IMR-90 (cell line): ENCODE measurements around the gene GGA2. TPM values are rescaled to one million over a fixed set of nuclear protein-coding genes. Genes with fewer than 3 reads are reported as not detected.

Experiments used
- ATAC-seq: fragments of 200-7000 bp; cut with Tn5 transposase; 2 replicates; pipeline ENCODE4 v1.9.1; 2020; ENCODE audit warnings: low read depth, mild to moderate bottlenecking, moderate library complexity
- BruUV-seq: library from RNA; stranded (reverse); fragments of 400-500 nt; replicated peaks from 2 replicates; lab custom pipeline; 2021; lab: Mats Ljungman, UMichigan
- CTCF ChIA-PET: fragments of 300-600 bp; formaldehyde crosslinking; extraction: SDS; loops from one replicate; lab custom pipeline; 2021; ENCODE audit warnings: antibody characterized with exemption; lab: Yijun Ruan, JAX
- POLR2A ChIA-PET: fragments of 300-600 bp; sonication (Branson Sonifier 250); formaldehyde crosslinking; loops from one replicate; lab custom pipeline; 2022; ENCODE audit warnings: antibody characterized with exemption; ENCODE audit not compliant: unreplicated experiment; lab: Charles Lee
- DNase-seq: peaks from one replicate; pipeline ENCODE4 v3.0.0; 2013
- H2AFZ ChIP-seq: replicated peaks from 2 replicates; pipeline ENCODE3; 2013; ENCODE audit warnings: low read length, mild to moderate bottlenecking; ENCODE audit not compliant: poor library complexity
- H2AK5ac ChIP-seq: 2 replicates; pipeline ENCODE4 v1.6.1; 2013; ENCODE audit warnings: low read depth, low read length, inconsistent platforms
- H2AK9ac ChIP-seq: replicated peaks from 2 replicates; pipeline ENCODE3; 2013; ENCODE audit warnings: mild to moderate bottlenecking, low read depth, low read length, moderate library complexity; ENCODE audit not compliant: poor library complexity
- H2BK120ac ChIP-seq: 2 replicates; pipeline ENCODE4 v1.6.1; 2013; ENCODE audit warnings: low read depth, low read length, inconsistent platforms
- H2BK15ac ChIP-seq: 3 replicates; pipeline ENCODE4 v1.6.1; 2013; ENCODE audit warnings: low read depth, low read length, inconsistent platforms
- H2BK20ac ChIP-seq: 2 replicates; pipeline ENCODE4 v1.6.1; 2013; ENCODE audit warnings: low read depth, mild to moderate bottlenecking, inconsistent platforms, low read length, moderate library complexity
- H2BK5ac ChIP-seq: 2 replicates; pipeline ENCODE4 v1.6.1; 2013; ENCODE audit warnings: mild to moderate bottlenecking, low read depth, low read length, inconsistent platforms; ENCODE audit not compliant: poor library complexity, severe bottlenecking
- H3K14ac ChIP-seq: replicated peaks from 2 replicates; pipeline ENCODE4 v1.6.1; 2013; ENCODE audit warnings: low read depth, low read length, inconsistent platforms
- H3K18ac ChIP-seq: 2 replicates; pipeline ENCODE4 v1.6.1; 2013; ENCODE audit warnings: low read depth, low read length, control low read depth
- H3K23ac ChIP-seq: 2 replicates; pipeline ENCODE4 v1.6.1; 2013; ENCODE audit warnings: low read depth, low read length, inconsistent platforms
- H3K27ac ChIP-seq: 2 replicates; pipeline ENCODE4 v1.5.1; 2013; ENCODE audit warnings: mild to moderate bottlenecking, control low read depth, low read length; ENCODE audit not compliant: insufficient read depth
- H3K27me3 ChIP-seq: 2 replicates; pipeline ENCODE4 v1.6.1; 2013; ENCODE audit warnings: low read length; ENCODE audit not compliant: control insufficient read depth, insufficient read depth
- H3K36me3 ChIP-seq: 2 replicates; pipeline ENCODE4 v1.6.1; 2013; ENCODE audit warnings: low read length, mixed read lengths; ENCODE audit not compliant: control insufficient read depth, insufficient read depth
- H3K4ac ChIP-seq: 2 replicates; pipeline ENCODE4 v1.6.1; 2013; ENCODE audit warnings: low read depth, low read length, inconsistent platforms
- H3K4me1 ChIP-seq: 2 replicates; pipeline ENCODE4 v1.6.1; 2013; ENCODE audit warnings: low read length, mixed read lengths; ENCODE audit not compliant: control insufficient read depth, insufficient read depth
- H3K4me2 ChIP-seq: 2 replicates; pipeline ENCODE4 v1.6.1; 2013; ENCODE audit warnings: low read depth, mild to moderate bottlenecking, control low read depth, low read length, moderate library complexity
- H3K4me3 ChIP-seq: 2 replicates; pipeline ENCODE4 v1.5.1; 2013; ENCODE audit warnings: low read depth, mild to moderate bottlenecking, control low read depth, low read length, moderate library complexity; ENCODE audit not compliant: insufficient read depth
- H3K56ac ChIP-seq: 2 replicates; pipeline ENCODE4 v1.6.1; 2013; ENCODE audit warnings: low read length, inconsistent platforms; ENCODE audit not compliant: insufficient read depth; ENCODE audit errors: extremely low read depth
- H3K79me1 ChIP-seq, 2 experiments: 2 replicates each; pipeline ENCODE4 v1.6.1; 2013; ENCODE audit warnings: low read length in 2 of 2, inconsistent platforms in 1 of 2, low read depth in 1 of 2
- H3K9ac ChIP-seq: 2 replicates; pipeline ENCODE4 v1.6.1; 2013; ENCODE audit warnings: low read depth, low read length, control low read depth
- H3K9me1 ChIP-seq: 2 replicates; pipeline ENCODE4 v1.6.1; 2013; ENCODE audit warnings: low read length, inconsistent platforms; ENCODE audit not compliant: insufficient read depth
- H3K9me3 ChIP-seq: 2 replicates; pipeline ENCODE4 v1.6.1; 2013; ENCODE audit warnings: low read length; ENCODE audit not compliant: control insufficient read depth, insufficient read depth
- H4K20me1 ChIP-seq: 2 replicates; pipeline ENCODE4 v1.6.1; 2013; ENCODE audit warnings: low read length, inconsistent platforms; ENCODE audit not compliant: insufficient read depth
- H4K5ac ChIP-seq: 2 replicates; pipeline ENCODE4 v1.6.1; 2013; ENCODE audit warnings: mild to moderate bottlenecking, low read depth, low read length, control low read depth
- H4K8ac ChIP-seq, 2 experiments: 2 replicates each; pipeline ENCODE4 v1.6.1; 2013; ENCODE audit warnings: low read depth in 2 of 2, low read length in 2 of 2, control low read depth in 1 of 2, inconsistent platforms in 1 of 2
- H4K91ac ChIP-seq: 2 replicates; pipeline ENCODE4 v1.6.1; 2013; ENCODE audit warnings: low read depth, low read length, inconsistent platforms; ENCODE audit not compliant: insufficient read depth
- BHLHE40 ChIP-seq: fragments of 150-350 bp; IDR thresholded peaks from 2 replicates; pipeline ENCODE4 v1.6.1; 2016; ENCODE audit warnings: mild to moderate bottlenecking, low read depth, low read length
- CEBPB ChIP-seq: IDR thresholded peaks from 2 replicates; pipeline ENCODE4 v1.6.1; 2012; ENCODE audit warnings: low read depth, low read length, improper control_type of control experiment
- CHD1 ChIP-seq: IDR thresholded peaks from 2 replicates; pipeline ENCODE4 v1.6.1; 2012; ENCODE audit warnings: low read depth, low read length, improper control_type of control experiment
- ELK1 ChIP-seq: fragments of 150-350 bp; IDR thresholded peaks from 2 replicates; pipeline ENCODE4 v1.6.1; 2016; ENCODE audit warnings: low read depth, mild to moderate bottlenecking, low read length, moderate library complexity, borderline replicate concordance
- FOS ChIP-seq: fragments of 150-350 bp; IDR thresholded peaks from 2 replicates; pipeline ENCODE4 v1.6.1; 2016; ENCODE audit warnings: low read depth, low read length
- MAFK ChIP-seq: IDR thresholded peaks from 2 replicates; pipeline ENCODE4 v1.6.1; 2012; ENCODE audit warnings: low read depth, low read length, improper control_type of control experiment
- MAZ ChIP-seq: IDR thresholded peaks from 2 replicates; pipeline ENCODE4 v1.6.1; 2012; ENCODE audit warnings: low read depth, mild to moderate bottlenecking, low read length, improper control_type of control experiment, moderate library complexity, borderline replicate concordance
- RAD21 ChIP-seq: IDR thresholded peaks from 2 replicates; pipeline ENCODE4 v1.6.1; 2012; ENCODE audit warnings: low read length, improper control_type of control experiment
- RCOR1 ChIP-seq: IDR thresholded peaks from 2 replicates; pipeline ENCODE4 v1.6.1; 2012; ENCODE audit warnings: mild to moderate bottlenecking, low read length, improper control_type of control experiment; ENCODE audit not compliant: insufficient replicate concordance
- RFX5 ChIP-seq: IDR thresholded peaks from 2 replicates; pipeline ENCODE4 v1.8.0; 2012; ENCODE audit warnings: low read depth, mild to moderate bottlenecking, low read length, moderate library complexity
- USF2 ChIP-seq: fragments of 150-350 bp; IDR thresholded peaks from 2 replicates; pipeline ENCODE4 v1.6.1; 2017; ENCODE audit warnings: mild to moderate bottlenecking, antibody characterized with exemption, low read length, low read depth
- WGBS, 2 experiments: methylation state at CpG; one replicate each; pipeline versions ENCODE4 v1.1.5 to v1.1.7; 2013; ENCODE audit warnings: missing lambda C conversion rate in 2 of 2; ENCODE audit not compliant: insufficient read length in 1 of 2; ENCODE audit errors: extremely low coverage in 2 of 2; 5-methylcytosine and 5-hydroxymethylcytosine counted together
- dilution Hi-C: fragments of 300-500 bp; cut with HindIII; formaldehyde crosslinking; loops from one replicate; pipeline ENCODE4 v1.14.3; 2018; ENCODE audit warnings: low sequenced_read_pairs; ENCODE audit not compliant: unreplicated experiment
- in situ Hi-C: fragments of 300-500 bp; cut with MboI; formaldehyde crosslinking; loops from 3 replicates; pipeline ENCODE4 v1.14.3; 2019; ENCODE audit warnings: low sequenced_read_pairs, inconsistent platforms, mixed read lengths
- intact Hi-C: fragments of 100-400 bp; cut with micrococcal nuclease; formaldehyde crosslinking; loops from 2 replicates; pipeline ENCODE4 v1.10.0; 2022
- polyA plus RNA-seq, 3 experiments: library from polyadenylated mRNA; depleted of rRNA; stranded (reverse); fragments of >200 nt; gene quantifications; 2 replicates each; pipeline ENCODE4 v1.2.3, GENCODE V29; 2012; ENCODE audit warnings: low replicate concordance in 1 of 3
- total RNA-seq: library from RNA; depleted of rRNA; stranded (reverse); fragments of >200 nt; gene quantifications from 2 replicates; pipeline ENCODE4 v1.2.3, GENCODE V29; 2012

Gene GGA2
- total and polyA plus RNA-seq, 2 of the 4 experiments (the other 2 are of a cell fraction), result 16.5 to 30.1 TPM

- BruUV-seq, result no TSS peak
- Histone ChIP-seq H3K27ac (no peak overlapping the region), H3K23ac (no peak overlapping the region), H4K8ac (no peak overlapping the region), H3K9me3 (no peaks in the 10 kb centered on the region), H3K4me3 (no peak overlapping the region), H2BK5ac (no peak overlapping the region), H3K4ac (no peak overlapping the region), H3K9ac (no peak overlapping the region), H2BK120ac (no peak overlapping the region), H2AK9ac (no peak overlapping the region), H4K20me1 (0 out of 2 replicates have a peak, but pooled peaks cover under 1% of the 10 kb centered on the region), H3K36me3 (peaks cover 10% of the 10 kb centered on the region), H4K91ac (no peak overlapping the region), H3K27me3 (no peaks in the 10 kb centered on the region), H3K14ac (no peak overlapping the region), H3K4me1 (no peaks in the 10 kb centered on the region), H3K79me1 (peaks cover 0 to 9% of the 10 kb centered on the region in 2 experiments; a peak in 3 of 4 replicates), H3K9me1 (peaks cover 10% of the 10 kb centered on the region; the same call in 1 of the 2 replicates), H4K5ac (no peak overlapping the region), H3K18ac (no peak overlapping the region), H3K4me2 (no peak overlapping the region), H2BK20ac (no peak overlapping the region), H2AFZ (no peak overlapping the region), H2BK15ac (no peak overlapping the region), H3K56ac (no peak overlapping the region), H2AK5ac (no peak overlapping the region)
- intact Hi-C loops (no loop called here), in situ Hi-C loops (no loop called here), dilution Hi-C loops (no loop called here)
- DNase-seq (no peak), ATAC-seq (no peak)
- CTCF ChIA-PET, result no interaction called here
- WGBS, 2 experiments, result 71% methylated on average over 1 of the region's 7 CpGs; no CpG with 5 or more reads in 1 of the 2 experiments
- POLR2A ChIA-PET, result no interaction called here
- TF ChIP-seq FOS, result no peak
- no peak for TF ChIP-seq RAD21
- TF ChIP-seq RCOR1, result no peak
- no peak for TF ChIP-seq BHLHE40
- no peak for TF ChIP-seq MAFK
- no peak for TF ChIP-seq CHD1
- TF ChIP-seq ELK1, result no peak
- TF ChIP-seq USF2, result no peak
- no peak for TF ChIP-seq MAZ
- no peak for TF ChIP-seq CEBPB
- TF ChIP-seq RFX5, result no peak
These were observed 4.3 kb upstream of the GGA2 start for GRCh38 chr16:23514381-23515152.
